HG02885 (cell line): ENCODE data around the gene VPS54.

Experiments used
- ATAC-seq: cut with Tn5 transposase; IDR thresholded peaks from one replicate; pipeline ENCODE4 v1.9.1; 2021; ENCODE audit warnings: mild to moderate bottlenecking; ENCODE audit not compliant: unreplicated experiment, poor library complexity

Gene VPS54

GRCh38 chr2:63875559-63876245 is 143.5 kb downstream of the VPS54 start:
- ATAC-seq: no peak

- no peak for ATAC-seq
These were observed 144.1 kb downstream of the VPS54 start for GRCh38 chr2:63875131-63875527.

- no peak for ATAC-seq
These were observed 144.8 kb downstream of the VPS54 start for GRCh38 chr2:63874204-63875130.

- no peak for ATAC-seq
These were observed 146.5 kb downstream of the VPS54 start for GRCh38 chr2:63872571-63873328.

DNA sequence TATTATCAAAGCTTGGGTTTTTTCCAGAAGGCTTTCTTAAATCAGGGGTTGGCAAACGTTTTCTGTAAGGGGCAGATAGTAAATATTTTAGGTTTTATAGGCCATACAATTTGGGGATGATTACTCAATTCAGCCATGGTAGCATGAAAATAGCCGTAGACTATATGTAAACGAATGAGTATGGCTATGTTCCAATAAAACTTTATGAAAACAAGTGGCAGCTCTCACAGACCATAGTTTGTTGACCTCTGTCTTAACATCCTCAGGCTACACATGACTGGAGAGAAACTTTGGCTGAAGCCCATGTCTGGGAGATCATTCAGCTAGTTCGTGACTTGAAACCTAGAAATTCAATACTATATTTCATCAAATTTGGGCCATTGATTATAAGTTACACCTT is 147.4 kb downstream of the VPS54 start:
- no peak for ATAC-seq

- no peak for ATAC-seq
These were observed 148.5 kb downstream of the VPS54 start for GRCh38 chr2:63870679-63871078.

DNA sequence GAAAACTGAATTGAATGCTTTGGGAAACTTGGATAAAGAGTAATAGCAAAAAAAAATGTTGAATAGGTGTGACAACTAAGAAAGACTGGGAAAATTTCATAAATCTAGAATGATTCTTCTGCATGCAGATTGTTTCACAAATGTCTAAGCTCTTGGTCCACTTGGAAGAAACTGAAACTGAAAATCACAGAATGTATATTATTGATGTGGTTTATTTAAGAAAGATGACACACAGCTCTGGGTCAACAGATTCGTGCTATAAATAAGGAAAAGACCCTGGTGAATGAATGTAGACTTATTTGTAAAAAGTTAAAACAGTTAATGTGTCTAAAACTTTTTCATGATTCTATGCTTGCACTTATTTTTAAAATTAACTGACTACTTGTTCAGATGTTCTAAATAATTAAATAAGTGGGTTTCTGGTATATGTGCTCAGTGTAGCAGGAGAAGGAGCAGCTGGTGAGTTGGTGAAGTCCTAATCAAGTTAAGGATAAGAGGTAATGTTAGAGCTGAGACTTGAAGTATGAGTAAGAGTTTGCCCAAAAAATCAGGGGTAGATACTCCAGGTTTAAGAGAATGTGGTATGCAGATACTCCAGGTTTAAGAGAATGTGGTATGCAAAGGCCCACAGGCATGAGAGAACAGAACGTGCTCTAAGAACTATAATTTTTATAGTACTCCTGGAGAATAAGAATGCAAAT is 153.1 kb downstream of the VPS54 start:
- ATAC-seq: peak; percentile 57

GRCh38 chr2:63865159-63865799 is 153.9 kb downstream of the VPS54 start:
- ATAC-seq: no peak

- ATAC-seq: no peak
These were observed 155.5 kb downstream of the VPS54 start for GRCh38 chr2:63863707-63864106.

DNA sequence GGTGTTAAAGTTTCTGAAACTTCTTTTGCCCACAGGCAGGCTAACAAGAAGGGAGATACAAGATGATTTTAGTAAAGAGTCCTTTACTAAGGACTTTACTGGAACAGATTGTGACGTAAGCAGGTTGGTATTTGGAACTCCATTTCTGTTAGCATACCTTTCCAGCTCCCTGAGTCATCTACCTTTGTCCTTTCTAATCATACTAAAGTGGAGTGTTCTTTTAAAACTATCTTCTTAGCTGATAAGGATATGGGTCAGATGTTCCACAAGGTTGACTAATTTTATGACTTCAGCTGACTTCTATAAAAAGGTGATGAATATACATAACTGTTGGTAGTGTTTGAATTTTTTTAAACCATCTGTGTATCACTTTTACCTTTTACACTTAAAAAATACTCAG is 156.4 kb downstream of the VPS54 start:
- ATAC-seq: no peak

GRCh38 chr2:63861220-63861822 is 157.9 kb downstream of the VPS54 start:
- no peak for ATAC-seq

DNA sequence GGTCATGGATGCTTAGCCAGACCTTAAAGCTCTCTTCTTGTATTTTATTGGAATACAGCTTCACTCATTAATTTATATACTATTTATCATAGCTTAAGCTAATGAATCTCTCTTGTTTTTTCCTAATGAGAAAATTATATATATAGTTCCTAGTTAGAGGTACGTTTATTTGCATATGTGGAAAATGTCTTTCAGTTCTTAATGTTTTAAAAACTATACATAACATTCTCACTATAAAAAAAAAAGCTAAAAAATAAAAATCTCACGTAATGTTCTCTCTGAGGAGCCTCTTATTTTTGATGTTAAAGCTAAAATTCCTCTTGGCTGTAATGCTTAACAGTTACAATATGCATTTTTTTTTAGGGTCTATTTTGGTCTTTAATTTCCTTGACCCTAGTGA is 160.9 kb downstream of the VPS54 start:
- no peak for ATAC-seq

DNA sequence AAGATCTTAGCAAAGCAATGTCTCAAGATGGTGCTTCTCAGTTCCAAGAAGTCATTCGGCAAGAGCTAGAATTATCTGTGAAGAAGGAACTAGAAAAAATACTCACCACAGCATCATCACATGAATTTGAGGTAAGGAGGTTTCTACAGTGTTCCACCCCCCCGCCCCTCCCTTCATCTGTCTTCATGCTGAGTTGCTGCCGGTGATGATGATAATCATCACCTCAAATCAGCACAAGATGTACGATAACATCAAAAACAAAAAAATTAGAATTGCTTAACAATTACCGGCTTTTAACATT is 163.0 kb downstream of the VPS54 start:
- no peak for ATAC-seq

DNA sequence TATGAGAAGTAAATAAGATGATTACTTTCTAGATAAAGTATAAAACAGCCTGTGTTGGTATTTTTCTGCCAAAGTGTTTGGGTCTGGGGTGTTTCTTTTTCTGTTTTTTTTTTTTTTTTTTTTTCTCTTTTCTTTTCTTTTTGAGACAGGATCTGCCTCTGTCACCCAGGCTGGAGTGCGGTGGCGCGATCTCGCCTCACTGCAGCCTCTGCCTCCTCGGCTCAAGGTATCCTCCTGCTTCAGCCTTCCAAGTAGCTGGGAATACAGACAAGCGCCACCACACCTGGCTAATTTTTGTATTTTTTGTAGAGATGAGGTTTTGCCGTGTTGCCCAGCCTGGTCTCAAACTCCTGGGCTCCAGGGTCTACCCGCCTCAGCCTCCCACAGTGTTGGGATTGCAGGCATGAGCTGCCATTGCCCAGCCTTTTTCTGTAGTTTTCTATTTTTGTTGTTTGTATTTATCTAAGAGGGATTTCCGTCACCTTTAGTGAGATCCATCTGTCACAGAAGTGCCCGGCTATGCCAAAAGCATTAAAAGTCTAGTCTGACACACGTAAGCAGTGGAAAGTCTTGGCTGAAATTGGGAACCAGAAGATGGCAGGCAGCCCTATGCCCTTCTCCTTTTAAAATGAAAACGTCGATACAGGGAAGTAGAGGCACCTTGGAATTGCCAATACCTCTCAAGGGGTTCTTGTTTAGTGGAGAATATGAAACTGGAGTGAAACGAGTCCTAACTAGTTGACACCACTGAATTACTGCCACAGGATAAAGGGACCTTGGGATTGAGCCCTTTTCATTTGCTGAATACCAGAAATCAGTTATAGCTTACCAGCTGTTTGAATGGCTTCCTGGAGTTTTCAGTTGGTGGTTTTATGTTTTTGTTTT is 163.6 kb downstream of the VPS54 start:
- ATAC-seq: no peak

DNA sequence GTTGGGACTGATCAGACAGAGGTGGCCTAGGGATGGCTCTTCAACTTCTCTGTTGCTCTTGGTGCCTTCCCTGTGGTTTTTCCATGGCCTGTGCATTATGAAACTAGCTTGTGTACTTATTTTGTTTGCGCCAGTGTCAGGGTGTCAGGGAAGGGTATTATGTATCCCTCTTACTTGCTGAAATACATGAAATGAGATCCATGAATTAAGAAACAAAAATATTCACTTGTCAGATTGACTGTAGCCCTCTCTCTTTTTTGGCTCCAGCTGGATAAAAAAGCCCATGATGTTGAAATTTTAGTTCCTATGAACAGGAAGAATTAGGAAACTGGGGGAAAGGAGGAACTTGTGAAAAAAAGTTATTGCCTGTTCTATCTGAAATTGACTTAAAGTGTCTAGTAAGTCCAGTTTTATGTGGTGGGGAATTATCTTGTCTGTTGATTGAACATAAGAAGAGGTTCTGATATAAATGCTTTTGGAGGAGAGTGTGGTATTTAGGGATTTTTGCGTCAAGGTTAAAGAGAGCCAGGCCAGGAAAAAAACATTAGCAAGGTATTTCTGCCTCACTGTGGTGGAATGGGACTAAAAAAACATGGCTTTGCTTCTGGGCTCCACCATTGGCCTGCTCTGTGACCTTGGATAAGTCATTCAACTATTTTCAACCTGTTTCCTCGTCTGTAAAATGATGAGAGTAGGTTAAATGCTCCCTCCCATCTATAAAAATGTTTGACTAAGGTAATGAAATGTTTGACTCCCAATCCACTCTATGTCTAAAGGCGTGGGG is 165.5 kb downstream of the VPS54 start:
- ATAC-seq: no peak

GRCh38 chr2:63851691-63852311 is 167.4 kb downstream of the VPS54 start:
- no peak for ATAC-seq

DNA sequence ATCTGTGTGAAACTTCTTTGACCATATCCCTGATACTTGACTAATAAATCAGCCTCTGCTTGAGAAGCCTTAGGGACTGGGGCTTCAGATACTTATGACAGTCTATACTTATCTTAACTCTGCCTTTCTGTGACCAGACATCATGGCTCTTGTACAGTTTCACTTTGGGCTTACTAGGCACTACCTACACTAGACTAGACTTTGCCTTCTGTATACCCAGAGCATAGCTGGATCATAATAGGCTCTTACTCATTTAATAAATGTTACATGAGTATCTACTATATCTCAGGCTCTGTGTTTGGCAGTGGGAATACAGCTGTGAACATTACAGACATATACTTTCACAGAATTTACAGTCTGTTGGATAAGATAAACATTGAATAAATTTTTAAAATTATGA is 168.6 kb downstream of the VPS54 start:
- no peak for ATAC-seq

GRCh38 chr2:63850204-63850571 is 169.0 kb downstream of the VPS54 start:
- ATAC-seq: no peak
